Skeletal muscle tissue (tissue), 4 donors: ENCODE results near the gene UGT1A4. TPM values are rescaled to one million over a fixed set of nuclear protein-coding genes. Genes with fewer than 3 reads are reported as not detected.

Experiments used
- H3K27ac ChIP-seq: one replicate; pipeline ENCODE4 v1.7.0; 2013; ENCODE audit warnings: mild to moderate bottlenecking, low read depth, low read length, inconsistent platforms
- H3K27me3 ChIP-seq, 3 donors: one replicate each; pipeline ENCODE4 v1.7.0; 2013; ENCODE audit warnings: low read length in 3 of 3; ENCODE audit not compliant: control insufficient read depth in 3 of 3, insufficient read depth in 3 of 3
- H3K36me3 ChIP-seq, 3 donors: one replicate each; pipeline ENCODE4 v1.7.0; 2013; ENCODE audit warnings: low read length in 3 of 3; ENCODE audit not compliant: control insufficient read depth in 3 of 3, insufficient read depth in 3 of 3
- H3K4me1 ChIP-seq, 3 donors: one replicate each; pipeline ENCODE4 v1.7.0; 2013; ENCODE audit warnings: low read length in 3 of 3, mild to moderate bottlenecking in 3 of 3; ENCODE audit not compliant: control insufficient read depth in 3 of 3, insufficient read depth in 3 of 3
- H3K4me3 ChIP-seq, 3 donors: one replicate each; pipeline ENCODE4 v1.7.0; 2013; ENCODE audit warnings: low read length in 3 of 3
- H3K9ac ChIP-seq, 3 donors: one replicate each; pipeline ENCODE4 v1.7.0; 2013; ENCODE audit warnings: low read length in 3 of 3, mild to moderate bottlenecking in 3 of 3, moderate library complexity in 2 of 3, low read depth in 1 of 3
- H3K9me3 ChIP-seq, 3 donors: one replicate each; pipeline ENCODE4 v1.7.0; 2013; ENCODE audit warnings: low read length in 3 of 3; ENCODE audit not compliant: control insufficient read depth in 3 of 3
- total RNA-seq: library from RNA; depleted of rRNA; stranded (reverse); fragments of >200 nt; gene quantifications from one replicate; pipeline ENCODE4 v1.2.3, GENCODE V29; 2014
- donor health status: Osteomylitis.

UGT1A4 gene
- total RNA-seq, 1 donor from 2014 or later = not detected

DNA sequence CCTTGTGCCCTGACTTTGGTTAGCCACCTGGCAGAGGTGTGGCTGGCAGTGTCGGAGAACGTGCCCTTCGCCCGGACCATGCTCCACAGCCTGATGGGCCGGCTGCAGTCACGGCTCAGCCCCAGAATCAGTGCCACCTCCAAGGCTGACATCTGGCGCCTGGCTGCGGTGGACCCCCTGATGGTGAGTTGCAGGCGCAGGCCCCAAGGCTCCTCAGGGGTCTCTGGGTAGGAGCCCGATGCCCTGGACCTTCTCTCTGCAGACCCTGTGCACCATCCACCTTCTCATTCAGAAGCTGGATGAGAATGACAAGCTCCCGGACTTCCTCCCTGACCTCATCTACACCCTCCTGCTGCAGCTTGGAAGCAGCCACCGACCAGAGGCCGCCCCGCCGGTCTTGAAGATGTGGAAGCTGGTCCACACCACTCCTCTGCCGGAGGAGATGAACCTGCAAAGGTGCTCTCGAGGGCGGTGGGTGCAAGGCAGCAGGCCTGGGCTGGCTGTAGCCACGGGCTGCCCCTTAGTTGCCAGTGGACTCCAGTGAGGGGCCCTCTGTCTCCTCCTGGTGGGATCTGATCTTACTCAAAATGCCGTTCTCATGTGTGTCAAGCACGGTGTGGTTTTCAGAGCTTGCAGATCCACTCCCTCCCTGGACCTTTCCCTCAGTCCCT, 103.7 kb downstream of the UGT1A4 start:
- Histone ChIP-seq H3K36me3 (no peaks in the 10 kb centered on the region), H3K4me3 (no peak overlapping the region)

More for the DNA sequence above, 103.7 kb downstream of the UGT1A4 start:
- Histone ChIP-seq H3K9me3 (peaks cover 0 to 4% (median 0%) of the 10 kb centered on the region in 3 donors), H3K9ac (no peak overlapping the region), H3K4me1 (no peaks in the 10 kb centered on the region), H3K27me3 (peaks cover 0 to 3% (median 3%) of the 10 kb centered on the region in 3 donors), H3K27ac (no peak overlapping the region)

Other genes starting within 250 kb of the UGT1A4 start
- 20.9 TPM for gene USP40, start 152.0 kb upstream of the UGT1A4 start, total RNA-seq
- gene UGT1A8, start 101.1 kb upstream of the UGT1A4 start, total RNA-seq = not detected
- gene UGT1A10, start 82.3 kb upstream of the UGT1A4 start, total RNA-seq = not detected
- not detected for gene UGT1A9, start 46.8 kb upstream of the UGT1A4 start, total RNA-seq
- not detected for gene UGT1A7, start 36.8 kb upstream of the UGT1A4 start, total RNA-seq
- gene UGT1A6, start 25.8 kb upstream of the UGT1A4 start, total RNA-seq = 0.52 TPM
- not detected for gene UGT1A5, start 5.8 kb upstream of the UGT1A4 start, total RNA-seq
- gene UGT1A3, start 10.3 kb downstream of the UGT1A4 start, total RNA-seq = not detected
- gene UGT1A1, start 41.5 kb downstream of the UGT1A4 start, total RNA-seq = not detected
- gene MROH2A, start 59.6 kb downstream of the UGT1A4 start, total RNA-seq = not detected
- 3.1 TPM for gene HJURP, start 135.8 kb downstream of the UGT1A4 start, total RNA-seq
- not detected for gene TRPM8, start 198.6 kb downstream of the UGT1A4 start, total RNA-seq